HG02798 (cell line): ENCODE measurements around the gene MRGPRX2.

ENCODE experiments used
- ATAC-seq: cut with Tn5 transposase; IDR thresholded peaks from one replicate; pipeline ENCODE4 v1.9.1; 2021; ENCODE audit warnings: mild to moderate bottlenecking; ENCODE audit not compliant: unreplicated experiment, poor library complexity

The MRGPRX2 gene

GRCh38 chr11:19060629-19061028 lies at the start of gene MRGPRX2:
Gene MRGPRX2, minus strand, starts transcription at chr11:19060717. Its CDS starts 4,315 bp downstream, at chr11:19056402.
- ATAC-seq: no peak

GRCh38 chr11:19110295-19110694 lies 49.8 kb upstream of the MRGPRX2 start:
- no peak for ATAC-seq

GRCh38 chr11:19107125-19107524 lies 46.6 kb upstream of the MRGPRX2 start:
- no peak for ATAC-seq

GRCh38 chr11:19105011-19105410 lies 44.5 kb upstream of the MRGPRX2 start:
- no peak for ATAC-seq

GRCh38 chr11:19102521-19102900 lies 42.0 kb upstream of the MRGPRX2 start:
- no peak for ATAC-seq

GRCh38 chr11:19101796-19102520 lies 41.4 kb upstream of the MRGPRX2 start:
- no peak for ATAC-seq

GRCh38 chr11:19100885-19101284 lies 40.4 kb upstream of the MRGPRX2 start:
- no peak for ATAC-seq

- no peak for ATAC-seq
Measured at GRCh38 chr11:19099093-19099492, 38.6 kb upstream of the MRGPRX2 start.

GRCh38 chr11:19094859-19095258 lies 34.3 kb upstream of the MRGPRX2 start:
- ATAC-seq: no peak

GRCh38 chr11:19093976-19094375 lies 33.5 kb upstream of the MRGPRX2 start:
- ATAC-seq: no peak

GRCh38 chr11:19092850-19093249 lies 32.3 kb upstream of the MRGPRX2 start:
- no peak for ATAC-seq

- ATAC-seq: no peak
Measured at GRCh38 chr11:19092342-19092741, 31.8 kb upstream of the MRGPRX2 start.

- ATAC-seq: no peak
Measured at GRCh38 chr11:19091366-19091765, 30.8 kb upstream of the MRGPRX2 start.

GRCh38 chr11:19089421-19089820 lies 28.9 kb upstream of the MRGPRX2 start:
- ATAC-seq: no peak

- ATAC-seq: no peak
Measured at GRCh38 chr11:19088791-19089190, 28.3 kb upstream of the MRGPRX2 start.

- ATAC-seq: no peak
Measured at GRCh38 chr11:19087658-19088057, 27.1 kb upstream of the MRGPRX2 start.

GRCh38 chr11:19084661-19085315 lies 24.3 kb upstream of the MRGPRX2 start:
- no peak for ATAC-seq

- no peak for ATAC-seq
Measured at GRCh38 chr11:19083166-19083565, 22.6 kb upstream of the MRGPRX2 start.

GRCh38 chr11:19080579-19080993 lies 20.1 kb upstream of the MRGPRX2 start:
- no peak for ATAC-seq

GRCh38 chr11:19079643-19080440 lies 19.3 kb upstream of the MRGPRX2 start:
- no peak for ATAC-seq

- no peak for ATAC-seq
Measured at GRCh38 chr11:19077965-19078364, 17.4 kb upstream of the MRGPRX2 start.
